ENCODE data around the gene CDKAL1. TPM values are rescaled to one million over a fixed set of nuclear protein-coding genes. Genes with fewer than 3 reads are reported as not detected.

CDKAL1 gene
- total RNA-seq, 4 donors from 2014 or later: 10.1 to 22.0 (median 12.5) TPM

- Histone ChIP-seq H3K4me3 (no peak overlapping the region), H3K4me1 (no peaks in the 10 kb centered on the region), H3K9me3 (no peaks in the 10 kb centered on the region), H3K27me3 (no peaks in the 10 kb centered on the region), H3K27ac (no peak overlapping the region), H3K36me3 (no peaks in the 10 kb centered on the region)
- WGBS: 81% methylated on average over 7 of the region's 7 CpGs
- no peak for TF ChIP-seq EP300 (IDR thresholded peaks at IDR 0.05)
- no peak for TF ChIP-seq CTCF (IDR thresholded peaks at IDR 0.05)
- TF ChIP-seq POLR2AphosphoS5 (IDR thresholded peaks at IDR 0.05): no peak
- no peak for DNase-seq (ENCODE audit: low spot score in 2 of 2)
These were observed 332.9 kb downstream of the CDKAL1 start for GRCh38 chr6:20866935-20867703.

DNA sequence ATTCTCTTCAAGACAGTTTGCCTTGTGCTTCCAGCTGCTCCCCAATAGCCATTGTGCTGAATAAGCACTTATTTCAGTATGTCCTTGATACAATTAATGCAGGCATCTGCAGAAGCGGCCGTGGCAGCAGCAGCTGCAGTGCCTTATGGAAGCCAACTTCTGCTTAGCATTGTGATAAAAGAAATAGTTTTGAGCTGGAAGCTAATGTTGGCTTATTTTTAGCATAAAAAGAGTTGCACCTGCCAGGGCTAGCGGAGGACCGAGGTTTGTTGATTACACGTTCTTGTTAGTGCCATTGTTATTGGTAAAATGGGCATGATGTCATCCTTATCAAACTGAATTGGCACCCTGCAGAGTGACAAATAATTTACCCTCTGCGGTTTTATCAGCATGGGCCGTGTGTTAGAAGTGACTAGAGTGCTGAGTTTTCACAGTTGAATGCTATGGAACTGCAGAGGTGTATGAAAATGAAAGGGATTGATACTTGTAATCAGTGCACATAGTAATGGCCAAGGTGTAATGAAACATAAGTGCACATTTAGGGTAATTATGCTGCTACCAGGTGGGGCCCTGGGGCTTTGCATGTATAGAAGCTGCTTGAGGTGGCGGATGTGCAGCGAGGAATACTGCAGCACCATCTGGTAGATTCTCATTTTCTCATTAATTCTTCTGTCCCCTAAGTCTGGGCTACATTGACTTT lies 334.3 kb downstream of the CDKAL1 start:
- H3K36me3 ChIP-seq: no peaks in the 10 kb centered on the region
- no peak overlapping the region for H3K27ac ChIP-seq
- H3K9me3 ChIP-seq: no peaks in the 10 kb centered on the region
- no peak overlapping the region for H3K4me3 ChIP-seq
- WGBS: 86% methylated on average over 9 of the region's 9 CpGs
- no peak for DNase-seq (ENCODE audit: low spot score in 2 of 2)
- TF ChIP-seq POLR2AphosphoS5 (IDR thresholded peaks at IDR 0.05) (no peak), EP300 (IDR thresholded peaks at IDR 0.05) (no peak), CTCF (IDR thresholded peaks at IDR 0.05) (no peak), POLR2A (IDR thresholded peaks at IDR 0.05) (no peak)
- no peaks in the 10 kb centered on the region for H3K4me1 ChIP-seq
- no peaks in the 10 kb centered on the region for H3K27me3 ChIP-seq

DNA sequence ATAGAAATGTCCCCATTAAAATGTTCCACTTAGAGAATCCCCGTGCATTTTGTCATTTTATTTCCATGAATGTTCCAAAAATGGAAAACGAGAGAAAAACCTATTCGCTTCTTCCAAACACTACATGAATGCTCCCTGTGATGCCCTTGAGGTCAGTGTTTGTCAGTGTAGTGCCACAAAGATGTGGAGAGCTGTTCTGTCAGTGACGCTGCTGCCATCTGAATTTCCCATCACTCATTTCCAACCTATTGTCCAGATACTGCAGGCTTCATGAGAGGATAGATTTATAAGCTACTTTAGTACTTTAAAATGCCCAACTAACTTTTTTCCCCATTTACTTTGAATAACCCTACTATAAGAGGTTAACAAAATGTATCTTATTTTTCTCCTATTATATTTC lies 335.8 kb downstream of the CDKAL1 start:
- Histone ChIP-seq H3K4me3 (no peak overlapping the region), H3K27me3 (no peaks in the 10 kb centered on the region), H3K36me3 (no peaks in the 10 kb centered on the region), H3K4me1 (no peaks in the 10 kb centered on the region), H3K27ac (no peak overlapping the region), H3K9me3 (no peaks in the 10 kb centered on the region)
- DNase-seq (ENCODE audit: low spot score in 2 of 2): no peak
- WGBS: 89% methylated on average over 4 of the region's 4 CpGs
- TF ChIP-seq EP300 (IDR thresholded peaks at IDR 0.05) (no peak), CTCF (IDR thresholded peaks at IDR 0.05) (no peak), POLR2A (IDR thresholded peaks at IDR 0.05) (no peak), POLR2AphosphoS5 (IDR thresholded peaks at IDR 0.05) (no peak)

- no peak overlapping the region for H3K4me3 ChIP-seq
- H3K9me3 ChIP-seq: no peaks in the 10 kb centered on the region
- TF ChIP-seq POLR2AphosphoS5 (IDR thresholded peaks at IDR 0.05): no peak
- no peak for TF ChIP-seq POLR2A (IDR thresholded peaks at IDR 0.05)
- TF ChIP-seq CTCF (IDR thresholded peaks at IDR 0.05): no peak
- no peak for TF ChIP-seq EP300 (IDR thresholded peaks at IDR 0.05)
- no peak for DNase-seq (ENCODE audit: low spot score in 2 of 2)
- H3K27ac ChIP-seq: no peak overlapping the region
- H3K4me1 ChIP-seq: peaks cover under 1% of the 10 kb centered on the region
- WGBS: 78% methylated on average over 1 of the region's 1 CpG
- H3K27me3 ChIP-seq: no peaks in the 10 kb centered on the region
- no peaks in the 10 kb centered on the region for H3K36me3 ChIP-seq
These were observed 336.2 kb downstream of the CDKAL1 start for GRCh38 chr6:20870493-20870892.

- TF ChIP-seq EP300 (IDR thresholded peaks at IDR 0.05): no peak
- TF ChIP-seq POLR2AphosphoS5 (IDR thresholded peaks at IDR 0.05): no peak
- no peak for TF ChIP-seq CTCF (IDR thresholded peaks at IDR 0.05)
- TF ChIP-seq POLR2A (IDR thresholded peaks at IDR 0.05): no peak
- Histone ChIP-seq H3K27me3 (no peaks in the 10 kb centered on the region), H3K36me3 (no peaks in the 10 kb centered on the region), H3K9me3 (no peaks in the 10 kb centered on the region), H3K4me3 (no peak overlapping the region), H3K4me1 (peaks cover 21% of the 10 kb centered on the region), H3K27ac (no peak overlapping the region)
- 83% methylated on average over 7 of the region's 7 CpGs for WGBS
- no peak for DNase-seq (ENCODE audit: low spot score in 2 of 2)
These were observed 339.4 kb downstream of the CDKAL1 start for GRCh38 chr6:20873425-20874190.
